KOPT-K1 (cell line): ENCODE data around the gene CCDC116.

Experiments used
- H3K27ac ChIP-seq: fragments of 200-600 bp; sonication (generic); 2 replicates; pipeline ENCODE4 v1.5.1; 2016; ENCODE audit warnings: antibody characterized with exemption, mild to moderate bottlenecking, low read depth, low read length; ENCODE audit not compliant: poor library complexity, severe bottlenecking
- H3K36me3 ChIP-seq: fragments of 200-600 bp; sonication (generic); 2 replicates; pipeline ENCODE4 v1.5.1; 2017; ENCODE audit warnings: antibody characterized with exemption, mild to moderate bottlenecking, low read length, moderate library complexity; ENCODE audit not compliant: insufficient read depth
- H3K9me3 ChIP-seq: fragments of 200-600 bp; sonication (generic); 2 replicates; pipeline ENCODE4 v1.5.1; 2017; ENCODE audit warnings: antibody characterized with exemption, low read length, mild to moderate bottlenecking; ENCODE audit not compliant: insufficient read depth, poor library complexity, severe bottlenecking

Gene CCDC116

DNA sequence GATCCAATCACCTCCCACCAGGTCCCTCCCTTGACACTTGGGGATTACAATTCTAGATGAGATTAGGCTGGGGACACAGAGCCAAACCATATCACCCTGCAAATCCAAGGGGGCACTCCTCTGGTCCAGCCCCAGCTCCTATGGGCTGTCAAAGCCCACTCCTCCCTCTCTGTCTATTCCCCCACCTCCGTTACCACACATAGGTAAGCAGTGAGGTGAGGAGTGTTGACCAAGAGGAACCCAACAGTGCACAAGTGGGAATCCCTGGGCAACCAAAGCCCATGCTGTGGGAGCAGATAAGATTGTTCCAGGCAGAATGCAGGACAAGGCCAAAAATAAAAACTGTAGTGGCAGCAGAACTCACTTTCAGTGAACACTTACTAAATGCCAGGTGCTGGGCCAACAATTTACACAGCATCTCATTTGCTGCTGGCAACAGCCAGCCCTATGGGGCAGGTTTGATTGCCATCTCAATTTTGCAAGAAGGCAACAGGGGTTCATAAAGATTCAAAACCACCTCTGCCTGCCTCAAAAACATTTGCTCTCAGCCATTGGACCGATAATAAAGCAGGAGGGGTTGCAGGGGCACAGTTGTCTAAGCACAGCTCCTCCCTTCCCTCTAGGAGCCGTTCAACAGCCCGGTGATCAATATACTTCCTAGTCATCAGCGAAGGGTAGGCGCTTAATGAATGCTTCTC lies 18.4 kb downstream of the CCDC116 start:
- peaks cover 46% of the 10 kb centered on the region for H3K36me3 ChIP-seq
- peak overlapping the region; percentile 84 for H3K27ac ChIP-seq
- H3K9me3 ChIP-seq: no peaks in the 10 kb centered on the region

DNA sequence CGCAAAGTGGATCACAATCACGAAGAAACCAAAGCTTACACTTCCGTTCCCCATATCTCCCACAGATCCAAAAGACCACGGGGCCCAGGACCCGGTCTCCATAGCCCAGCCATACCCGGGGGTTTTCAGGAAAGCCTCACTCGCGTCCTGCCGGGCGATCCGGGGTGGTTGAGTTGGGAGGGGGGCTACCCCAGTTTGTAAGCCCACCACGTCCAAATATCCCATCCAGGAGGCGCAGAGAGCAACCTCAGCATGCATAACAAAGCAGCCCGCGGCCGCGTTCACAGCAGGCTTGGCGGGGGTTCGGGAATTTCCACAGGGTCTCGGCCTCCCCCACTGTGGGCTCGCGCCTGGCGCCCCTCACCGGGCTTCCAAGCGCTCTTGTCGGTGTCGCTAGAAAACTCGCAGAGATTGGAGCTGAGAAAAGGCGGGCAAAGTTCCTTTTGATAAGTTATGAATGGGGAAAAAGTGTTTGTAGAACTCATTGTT lies 19.0 kb downstream of the CCDC116 start:
- Histone ChIP-seq H3K27ac (peak overlapping the region; percentile 84), H3K9me3 (no peaks in the 10 kb centered on the region), H3K36me3 (peaks cover 41% of the 10 kb centered on the region)

GRCh38 chr22:21652010-21652546 lies 19.5 kb downstream of the CCDC116 start:
- peak overlapping the region; percentile 84 for H3K27ac ChIP-seq
- H3K9me3 ChIP-seq: no peaks in the 10 kb centered on the region

DNA sequence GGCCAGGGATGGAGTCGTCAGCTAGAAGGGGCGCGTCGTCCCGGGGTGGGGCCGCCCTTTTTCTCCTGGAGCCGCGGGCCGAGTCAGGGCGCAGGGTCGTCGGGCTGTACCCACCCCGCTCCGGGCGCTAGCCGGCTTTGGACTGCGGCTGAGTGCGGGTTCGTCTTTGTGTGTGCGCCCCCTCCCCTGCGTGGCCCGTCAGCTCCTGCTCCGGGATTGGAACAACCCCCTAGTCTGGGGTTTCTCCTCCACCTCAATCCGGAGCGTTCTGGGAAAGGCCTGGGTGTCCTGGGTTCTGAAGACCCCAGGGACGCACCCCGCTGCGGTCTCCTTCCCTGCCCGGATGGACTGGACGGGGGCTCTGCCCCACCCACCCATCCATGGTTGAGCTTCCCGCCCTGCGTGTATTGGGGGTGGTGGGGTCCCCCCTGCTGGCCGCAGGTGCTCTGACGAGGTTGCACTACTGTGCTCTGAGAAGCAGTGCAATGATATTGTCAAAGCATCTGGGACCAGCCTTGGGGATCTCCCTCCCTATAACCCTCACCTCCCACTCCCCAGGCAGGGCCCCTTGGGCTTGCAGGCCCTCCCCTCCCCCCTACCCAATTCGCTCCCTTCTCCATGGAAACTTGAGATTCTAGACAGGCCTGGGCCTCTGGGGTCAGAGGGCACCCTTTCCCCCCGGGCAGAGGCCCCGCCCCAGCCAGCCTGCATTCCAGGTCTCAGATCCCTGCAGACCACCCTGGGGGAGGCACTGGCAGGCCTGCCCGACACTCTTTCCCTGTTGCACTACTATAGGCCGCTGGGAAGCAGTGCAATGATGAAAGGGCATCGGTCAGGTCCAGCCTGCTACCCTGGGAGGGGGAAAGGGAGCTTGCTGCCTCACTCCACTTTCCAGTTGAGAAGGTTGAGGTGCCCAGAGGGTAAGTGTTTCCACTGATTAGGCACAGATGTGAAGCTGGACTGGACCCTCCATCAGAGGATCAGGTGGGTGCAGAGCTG lies 20.3 kb downstream of the CCDC116 start:
- Histone ChIP-seq H3K27ac (peak overlapping the region; percentile 84), H3K9me3 (no peaks in the 10 kb centered on the region), H3K36me3 (peaks cover 35% of the 10 kb centered on the region)

More at GRCh38 chr22:21652010-21652546, 19.5 kb downstream of the CCDC116 start:
- peaks cover 38% of the 10 kb centered on the region for H3K36me3 ChIP-seq

DNA sequence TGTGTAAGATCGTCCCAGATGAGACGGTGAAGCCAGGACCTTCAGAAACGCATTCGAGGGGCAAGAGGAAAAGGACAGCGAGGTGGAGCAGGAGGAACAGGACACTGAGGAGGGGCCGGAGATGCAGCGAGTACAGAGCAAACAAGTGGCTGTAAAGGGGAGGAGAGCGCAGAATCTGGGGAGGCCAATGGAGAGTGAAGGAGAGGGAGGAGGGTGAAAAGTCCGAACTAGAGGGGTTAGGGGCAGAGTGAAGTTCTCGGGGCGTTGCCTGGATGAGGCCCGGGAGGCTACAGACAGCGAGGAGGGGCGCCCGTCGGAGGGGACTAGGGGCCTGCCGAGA lies 24.4 kb downstream of the CCDC116 start:
- Histone ChIP-seq H3K36me3 (peaks cover 19% of the 10 kb centered on the region), H3K27ac (peak overlapping the region; percentile 83), H3K9me3 (no peaks in the 10 kb centered on the region)

- H3K9me3 ChIP-seq: no peaks in the 10 kb centered on the region
- H3K36me3 ChIP-seq: peaks cover 19% of the 10 kb centered on the region
- H3K27ac ChIP-seq: peak overlapping the region; percentile 83
Measured at GRCh38 chr22:21657360-21658032, 24.9 kb downstream of the CCDC116 start.

DNA sequence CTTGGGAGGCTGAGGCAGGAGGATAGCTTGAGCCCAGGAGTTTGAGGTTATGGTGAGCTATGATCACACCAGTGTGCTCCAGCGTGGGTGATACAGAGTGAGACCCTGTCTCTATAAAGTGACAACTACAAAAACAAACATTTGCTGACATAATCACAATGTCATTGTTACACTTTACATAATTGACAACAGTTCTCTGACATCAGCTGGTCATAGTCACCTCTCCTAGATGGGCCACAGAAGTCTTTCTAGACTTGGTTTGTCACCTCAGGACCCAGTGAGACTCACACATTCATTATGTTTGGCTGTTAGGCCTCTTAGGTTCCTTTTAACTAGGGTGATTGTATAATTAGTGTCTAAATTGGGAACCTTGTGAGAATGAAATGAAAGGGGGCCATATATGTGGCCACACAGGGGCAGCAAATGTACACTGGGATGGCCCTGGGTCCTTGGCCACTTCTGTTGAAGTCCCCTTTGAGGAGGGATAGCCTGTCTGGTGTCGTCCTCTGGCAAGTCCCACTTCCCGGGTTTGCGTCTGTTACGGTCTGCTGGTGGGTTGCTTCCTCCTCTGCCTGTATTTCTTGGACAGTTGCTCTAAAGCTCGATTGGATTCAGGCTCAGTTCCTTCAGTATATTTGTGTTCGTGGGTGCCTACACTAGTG lies 27.4 kb downstream of the CCDC116 start:
- H3K9me3 ChIP-seq: no peaks in the 10 kb centered on the region
- H3K27ac ChIP-seq: no peak overlapping the region
- peaks cover under 1% of the 10 kb centered on the region; the same call in 1 of the 2 replicates for H3K36me3 ChIP-seq

DNA sequence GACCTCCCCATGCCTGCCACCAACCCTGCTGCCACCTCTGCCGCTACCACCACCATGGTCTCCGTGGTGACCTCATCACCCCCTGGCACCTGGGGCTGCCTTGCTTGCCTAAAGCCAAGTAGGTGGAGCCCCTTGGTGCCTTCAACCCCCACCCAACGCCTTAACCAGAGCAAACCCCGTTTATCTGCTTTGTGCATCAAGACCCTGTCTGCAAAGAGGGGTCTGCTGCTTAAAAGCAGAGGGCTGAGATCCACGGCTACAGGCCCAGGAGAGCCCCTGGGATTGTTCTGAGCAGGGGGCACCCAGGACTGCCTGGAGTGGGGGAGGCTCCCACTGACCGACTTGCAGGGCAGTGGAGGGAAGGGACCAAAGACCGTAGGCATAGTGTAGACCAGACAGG lies 28.3 kb downstream of the CCDC116 start:
- H3K36me3 ChIP-seq: no peaks in the 10 kb centered on the region
- no peaks in the 10 kb centered on the region for H3K9me3 ChIP-seq
- no peak overlapping the region for H3K27ac ChIP-seq

DNA sequence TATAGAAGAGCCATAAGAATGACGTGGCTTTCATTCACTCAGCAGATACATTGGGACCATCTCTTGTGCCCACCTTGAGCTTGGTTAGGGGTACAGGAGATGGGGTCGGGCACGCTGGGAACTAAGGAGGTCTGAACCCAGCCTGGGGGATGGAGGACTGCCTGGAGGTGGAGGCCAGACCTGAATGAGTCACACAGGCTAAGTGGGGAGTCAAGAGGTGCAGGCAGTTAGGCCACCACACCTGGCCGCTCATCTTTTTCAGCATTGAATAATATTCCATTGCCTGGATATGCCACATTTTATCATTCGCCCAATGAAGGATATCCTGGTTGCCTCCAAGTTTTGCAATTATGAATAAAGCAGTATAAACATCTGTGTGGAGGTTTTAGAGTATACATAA lies 29.4 kb downstream of the CCDC116 start:
- no peaks in the 10 kb centered on the region for H3K9me3 ChIP-seq
- no peak overlapping the region for H3K27ac ChIP-seq
- H3K36me3 ChIP-seq: no peaks in the 10 kb centered on the region

DNA sequence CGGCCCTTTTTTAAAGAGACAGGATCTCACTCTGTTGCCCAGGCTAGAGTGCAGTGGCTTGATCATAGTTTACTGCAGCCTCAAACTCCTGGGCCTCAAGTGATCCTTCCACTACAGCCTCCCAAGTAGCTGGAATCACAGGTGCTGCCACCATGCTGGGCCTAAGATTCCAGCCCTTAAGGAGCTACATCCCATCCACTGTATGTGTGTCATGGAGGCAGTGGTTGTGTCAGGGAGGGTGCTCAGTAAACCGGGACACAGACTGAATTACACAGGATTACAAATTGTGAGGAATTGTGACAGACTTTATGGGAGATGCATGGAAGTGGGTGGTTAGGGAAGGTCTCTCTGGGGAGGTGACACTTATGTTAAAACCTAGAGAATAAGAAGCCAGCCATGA lies 31.2 kb downstream of the CCDC116 start:
- no peaks in the 10 kb centered on the region for H3K36me3 ChIP-seq

DNA sequence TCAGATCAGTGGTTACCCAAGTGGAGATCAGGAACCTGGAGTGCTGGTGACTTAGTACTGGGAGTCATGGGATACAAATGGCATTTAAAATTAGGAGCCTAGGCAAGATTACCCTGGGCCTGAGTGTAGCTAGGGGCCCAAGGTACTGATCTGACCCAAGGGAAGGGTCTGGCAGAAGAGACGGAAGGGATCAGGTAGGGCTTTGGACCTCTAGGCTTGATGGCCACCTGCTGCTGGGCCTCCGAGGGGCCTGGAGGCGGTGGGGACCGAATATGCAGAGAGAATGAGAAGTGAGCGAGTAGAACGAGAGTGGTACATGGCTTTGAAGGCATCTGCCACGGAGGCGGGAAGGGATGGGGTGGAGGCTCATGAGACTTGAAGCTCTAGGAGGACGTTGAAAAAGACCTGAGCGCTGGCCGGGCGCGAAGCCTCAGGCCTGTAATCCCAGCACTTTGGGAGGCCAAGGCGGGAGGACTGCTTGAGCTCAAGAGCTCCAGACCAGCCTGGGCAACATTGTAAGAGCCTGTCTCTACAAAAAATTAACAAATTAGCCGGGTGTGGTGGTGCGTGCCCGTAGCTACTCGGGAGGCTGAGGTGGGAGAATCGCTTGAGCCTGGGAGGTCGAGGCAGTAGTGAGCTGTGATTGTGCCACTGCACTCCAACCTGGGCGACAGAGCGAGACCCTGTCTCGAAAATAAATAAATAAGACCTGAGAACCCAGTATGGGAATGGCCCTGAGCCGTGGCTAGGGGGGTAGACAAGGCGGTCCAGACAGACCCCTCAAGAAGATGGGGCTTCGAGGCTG lies 32.7 kb downstream of the CCDC116 start:
- Histone ChIP-seq H3K27ac (peak overlapping the region; percentile 74), H3K9me3 (no peaks in the 10 kb centered on the region), H3K36me3 (peaks cover 7% of the 10 kb centered on the region)

More for the DNA sequence above, 31.2 kb downstream of the CCDC116 start:
- no peaks in the 10 kb centered on the region for H3K9me3 ChIP-seq
- H3K27ac ChIP-seq: no peak overlapping the region

DNA sequence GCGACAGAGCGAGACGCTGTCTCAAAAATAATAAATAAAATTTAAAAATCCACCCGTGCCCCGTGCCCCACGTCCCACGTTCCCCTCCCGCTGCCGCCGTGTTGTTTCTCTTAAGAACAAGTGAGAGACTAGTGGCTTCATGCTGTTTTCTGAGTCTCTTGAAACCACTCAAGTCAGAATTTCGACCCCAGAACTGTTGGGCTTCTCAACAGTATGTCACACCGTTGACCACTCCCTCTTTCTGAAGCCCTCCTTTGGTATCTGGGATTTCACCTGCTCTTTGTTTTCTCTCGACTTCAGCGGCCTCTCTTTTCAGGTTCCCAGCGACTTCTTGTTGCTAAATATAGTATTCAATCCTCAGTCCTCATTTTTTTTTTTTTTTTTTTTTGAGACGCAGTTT lies 34.2 kb downstream of the CCDC116 start:
- H3K27ac ChIP-seq: no peak overlapping the region

GRCh38 chr22:21669026-21669425 lies 36.5 kb downstream of the CCDC116 start:
- Histone ChIP-seq H3K36me3 (peaks cover 45% of the 10 kb centered on the region), H3K9me3 (no peaks in the 10 kb centered on the region), H3K27ac (no peak overlapping the region)

More for the DNA sequence above, 34.2 kb downstream of the CCDC116 start:
- H3K36me3 ChIP-seq: peaks cover 23% of the 10 kb centered on the region
- no peaks in the 10 kb centered on the region for H3K9me3 ChIP-seq
